Measurements from ENCODE around the gene TMED8.
A peak's percentile ranks its signal among the peaks of the same experiment; 100 is the strongest.
"Not testable (repeated sequence)": the region's sequence is repeated elsewhere in the genome, so short reads cannot be mapped to it uniquely, and the experiment has no call there.

Gene TMED8

DNA sequence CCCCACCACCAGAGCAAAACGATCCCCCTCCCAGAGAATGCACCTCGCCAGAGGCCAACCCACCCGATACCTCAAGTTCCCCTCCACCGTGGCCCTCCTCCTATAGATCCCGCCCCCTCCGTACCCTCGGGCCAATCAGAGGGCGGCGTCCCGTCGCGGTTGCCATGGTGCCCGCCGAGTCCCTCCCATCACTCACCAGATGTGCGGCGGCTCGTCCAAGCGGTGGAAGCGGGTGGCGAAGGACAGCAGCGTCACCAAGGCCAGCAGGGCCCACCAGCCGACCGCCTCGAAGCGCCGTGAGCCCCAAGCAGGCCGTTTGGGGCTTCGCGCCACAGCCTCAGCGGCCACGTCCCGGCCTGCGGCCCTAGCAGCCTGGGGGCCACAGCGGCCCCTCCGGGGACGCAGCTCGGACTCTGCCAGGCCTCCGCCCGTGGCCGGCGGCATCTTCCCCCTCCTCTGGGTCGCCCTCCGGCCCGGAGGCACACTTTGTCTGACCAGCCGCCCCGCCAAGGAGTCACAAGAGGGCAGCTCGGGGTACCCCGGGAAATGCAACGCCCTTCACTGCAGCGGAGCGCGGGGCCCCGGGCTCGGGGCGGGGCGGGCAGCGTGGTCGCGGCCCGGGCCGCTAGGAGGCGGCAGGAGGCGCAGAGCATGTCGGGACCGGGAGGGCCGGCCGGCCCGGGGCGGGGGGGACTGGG is 56.5 kb downstream of the TMED8 start, which contains the start of gene POMT2:
Gene POMT2, minus strand, starts transcription at position 646 of the 698 bp plus-strand sequence. Its CDS starts 202 bp downstream, at position 444.
- DNase-seq = peak; percentile 88

DNA sequence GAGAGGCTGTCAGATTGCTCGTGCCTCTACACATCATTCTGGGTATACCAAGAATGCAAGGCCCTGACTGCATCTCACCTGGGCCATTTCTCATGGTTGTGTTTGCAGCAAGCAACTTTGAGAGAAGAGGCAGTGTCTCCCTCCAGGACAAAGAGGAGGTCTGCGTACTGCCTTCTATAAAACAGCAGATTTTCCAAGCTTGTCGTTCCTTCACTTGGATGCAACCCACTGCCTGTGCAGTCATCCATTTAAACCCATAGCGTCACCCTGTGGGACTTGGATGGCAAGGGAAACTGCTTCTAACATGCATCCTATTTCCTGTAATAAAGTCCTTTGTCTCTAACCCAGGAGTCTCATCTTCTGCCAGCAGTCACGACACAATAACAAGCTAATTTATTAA is 57.5 kb downstream of the TMED8 start:
- no peak for DNase-seq

DNA sequence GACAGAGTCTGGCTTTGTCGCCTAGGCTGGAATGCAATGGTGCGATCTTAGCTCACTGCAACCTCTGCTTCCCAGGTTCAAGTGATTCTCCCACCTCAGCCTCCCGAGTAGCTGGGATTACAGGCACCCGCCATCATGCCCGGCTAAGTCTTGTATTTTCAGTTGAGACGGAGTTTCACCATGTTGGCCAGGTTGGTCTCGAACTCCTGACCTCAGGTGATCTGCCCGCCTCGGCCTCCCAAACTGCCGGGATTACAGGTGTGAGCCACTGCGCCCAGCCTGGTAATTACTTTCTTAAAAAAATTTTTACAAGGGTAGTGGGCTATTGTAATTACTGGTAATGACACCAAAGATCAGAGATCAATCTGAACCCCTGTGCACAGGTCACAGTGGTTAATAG is 58.1 kb downstream of the TMED8 start:
- not testable (repeated sequence) for DNase-seq

DNA sequence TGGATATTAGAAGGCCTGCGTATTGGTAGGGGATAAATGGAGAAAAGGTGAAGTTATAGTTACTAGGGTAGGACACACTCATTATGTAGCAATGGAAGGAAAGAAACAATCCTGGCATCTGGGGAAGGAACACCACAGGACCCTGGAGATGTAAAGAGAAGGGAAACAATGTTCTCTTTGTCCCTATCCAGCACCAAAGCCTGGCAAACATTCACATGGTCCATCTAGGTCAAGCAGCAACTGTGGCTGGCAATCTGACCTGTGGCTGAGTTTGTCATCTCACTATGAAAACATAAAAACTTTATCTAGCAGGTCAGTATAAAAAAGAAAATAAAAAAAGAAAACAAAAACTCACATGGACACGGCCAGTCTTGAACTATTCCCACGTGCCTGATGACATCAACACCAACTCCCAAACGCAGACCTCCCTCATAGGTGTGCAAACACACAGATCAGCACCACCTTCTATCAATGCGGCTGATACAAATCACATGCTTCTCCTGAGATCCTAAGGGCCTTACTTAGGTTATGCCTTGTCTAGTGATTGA is 58.8 kb downstream of the TMED8 start:
- no peak for DNase-seq

DNA sequence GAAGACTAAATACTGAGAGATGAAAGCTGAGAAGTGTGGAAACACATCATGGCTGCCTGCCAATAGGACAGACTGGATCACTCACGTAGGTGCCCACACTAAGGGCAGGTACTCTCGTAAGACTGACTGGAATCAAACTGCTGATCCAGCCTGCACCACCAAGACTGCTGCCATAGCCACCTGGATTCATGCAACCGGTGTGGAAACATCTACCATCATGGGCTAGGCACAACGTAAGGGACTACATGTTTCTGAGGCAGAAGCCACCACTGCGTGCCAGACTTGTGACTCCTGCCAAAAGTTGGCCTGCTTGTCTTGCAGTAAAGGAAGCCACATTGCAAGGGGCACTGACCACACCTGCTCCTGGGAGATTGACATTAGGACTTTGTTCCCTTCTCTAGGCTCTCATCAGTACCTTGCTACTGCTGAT is 60.0 kb downstream of the TMED8 start:
- DNase-seq = no peak

DNA sequence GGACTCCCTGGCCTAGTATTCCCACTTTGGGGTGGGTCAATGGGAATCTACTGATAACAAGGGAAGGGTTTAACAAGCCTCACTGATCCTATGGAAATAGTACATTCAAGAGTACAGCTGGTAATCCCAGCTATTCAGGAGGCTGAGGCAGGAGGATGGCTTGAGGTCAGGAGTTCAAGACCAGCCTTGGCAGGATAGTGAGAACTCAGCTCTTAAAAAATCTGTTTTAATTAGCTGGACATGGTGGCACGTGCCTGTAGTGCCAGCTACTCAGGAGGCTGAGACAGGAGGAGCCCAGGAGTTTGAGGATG is 60.7 kb downstream of the TMED8 start:
- DNase-seq = no peak

DNA sequence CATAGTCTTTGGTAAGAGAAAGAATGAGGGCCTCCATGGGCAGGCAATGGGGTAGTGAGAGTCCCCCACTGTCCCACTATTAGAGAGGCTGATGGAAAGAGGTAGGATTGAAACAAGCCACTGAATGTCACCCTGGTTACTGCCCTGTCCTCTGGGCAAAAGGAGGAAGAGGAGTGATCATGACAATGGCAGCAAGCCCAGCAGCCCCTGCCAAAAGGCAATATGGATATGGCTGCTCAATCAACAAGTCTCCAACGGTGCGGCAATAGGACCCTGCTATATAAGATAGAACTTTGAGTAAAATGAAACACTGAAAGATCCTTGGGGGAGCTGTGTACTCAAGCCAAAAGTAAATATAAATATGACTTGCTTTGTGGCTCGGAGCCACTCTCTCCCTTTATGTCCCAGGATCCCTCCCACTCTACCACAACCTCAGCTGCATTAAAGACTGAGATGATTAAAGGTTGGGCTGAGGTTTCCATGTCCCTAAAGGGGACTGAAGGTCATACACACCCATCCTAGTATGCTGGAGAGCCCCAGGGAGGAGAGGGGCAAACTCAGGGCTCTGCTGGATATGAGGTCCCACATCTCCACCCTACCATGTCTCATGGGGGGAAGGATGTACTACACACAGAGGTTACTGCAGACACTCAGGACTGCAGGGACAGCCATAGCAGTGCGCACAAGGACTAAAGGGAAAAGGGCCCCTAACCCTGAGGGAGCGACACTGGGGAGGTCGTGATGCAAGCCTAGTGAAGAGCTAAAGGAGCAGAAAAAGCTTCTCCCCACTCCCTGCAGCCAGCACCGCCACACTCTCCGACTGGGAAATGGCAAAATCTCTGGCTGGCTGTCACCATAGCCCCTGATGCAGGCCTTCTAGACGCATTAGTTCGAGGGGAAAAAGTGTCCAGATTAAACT is 62.1 kb downstream of the TMED8 start:
- DNase-seq = no peak

DNA sequence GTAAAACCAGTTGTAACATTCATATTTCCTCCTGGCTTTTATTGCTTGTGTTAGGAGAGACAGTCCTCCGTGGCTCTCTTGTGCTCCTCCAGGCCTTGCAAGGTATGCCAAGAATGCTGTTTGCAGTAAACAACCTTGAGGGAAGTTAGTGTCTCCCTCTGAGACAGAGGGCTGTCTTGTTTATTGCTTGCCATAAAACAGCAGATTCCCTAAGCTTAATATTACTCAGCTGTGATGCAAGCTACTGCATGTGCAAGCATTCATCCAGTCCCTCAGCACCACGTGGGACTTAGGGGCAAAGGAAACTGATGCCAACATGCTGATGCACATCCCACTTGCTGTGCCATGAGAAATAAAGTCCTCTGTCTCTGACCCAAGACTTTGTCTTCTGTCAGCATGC is 62.9 kb downstream of the TMED8 start:
- peak; percentile 50 for DNase-seq

DNA sequence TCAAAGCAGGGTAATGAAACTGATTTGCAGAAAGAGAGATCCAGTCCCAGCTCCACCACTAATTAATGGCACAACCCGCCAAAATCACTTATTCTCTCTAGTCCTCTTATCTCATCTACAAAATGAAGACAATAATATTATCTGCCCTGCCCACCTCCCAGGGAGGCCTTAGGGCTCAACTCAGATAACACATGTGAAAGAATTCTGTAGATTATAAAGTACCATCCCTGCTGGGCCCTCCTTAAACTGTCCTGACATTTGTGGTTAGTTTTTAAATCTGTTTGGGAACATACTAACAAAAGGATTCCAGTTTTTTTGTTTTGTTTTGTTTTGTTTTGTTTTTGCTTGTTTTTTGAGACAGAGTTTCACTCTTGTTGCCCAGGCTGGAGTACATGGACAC is 63.5 kb downstream of the TMED8 start:
- DNase-seq = no peak

DNA sequence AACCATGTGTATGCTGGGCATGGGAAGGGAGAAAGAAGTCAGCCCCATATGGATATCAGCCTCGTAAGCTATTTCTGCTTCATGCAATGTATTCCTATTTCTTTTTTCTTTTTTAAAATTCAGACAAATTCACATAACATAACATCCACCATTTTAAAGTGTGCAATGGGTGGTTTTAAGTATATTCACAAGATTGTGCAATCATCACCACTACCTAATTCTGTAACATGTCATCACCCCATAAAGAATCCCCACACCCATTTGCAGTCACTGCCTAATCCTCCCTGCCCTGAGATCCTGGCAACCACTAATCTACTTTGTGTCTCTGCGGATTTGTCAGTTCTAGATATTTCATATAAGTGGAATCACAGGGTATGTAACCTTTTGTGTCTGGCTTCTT is 65.7 kb downstream of the TMED8 start:
- DNase-seq = peak; percentile 45

DNA sequence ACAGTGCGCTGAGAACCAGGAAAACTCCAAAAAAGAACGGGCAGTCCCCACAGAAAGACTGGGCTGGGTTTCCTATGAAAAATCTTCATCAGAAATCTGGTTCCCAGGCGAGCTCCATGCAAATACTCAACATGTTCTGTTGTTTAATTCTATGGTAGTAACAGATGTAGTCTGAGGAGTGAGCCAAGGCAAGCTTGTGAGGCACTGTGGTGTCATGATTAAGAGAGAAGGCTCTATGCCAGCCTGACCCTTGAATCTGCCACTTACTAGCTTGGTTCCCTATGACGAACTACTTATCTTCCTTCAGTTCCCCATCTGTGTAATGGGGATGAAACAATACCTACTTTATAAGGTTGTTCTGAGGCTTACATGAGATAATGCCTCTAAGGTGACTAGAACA is 66.9 kb downstream of the TMED8 start:
- DNase-seq = no peak

DNA sequence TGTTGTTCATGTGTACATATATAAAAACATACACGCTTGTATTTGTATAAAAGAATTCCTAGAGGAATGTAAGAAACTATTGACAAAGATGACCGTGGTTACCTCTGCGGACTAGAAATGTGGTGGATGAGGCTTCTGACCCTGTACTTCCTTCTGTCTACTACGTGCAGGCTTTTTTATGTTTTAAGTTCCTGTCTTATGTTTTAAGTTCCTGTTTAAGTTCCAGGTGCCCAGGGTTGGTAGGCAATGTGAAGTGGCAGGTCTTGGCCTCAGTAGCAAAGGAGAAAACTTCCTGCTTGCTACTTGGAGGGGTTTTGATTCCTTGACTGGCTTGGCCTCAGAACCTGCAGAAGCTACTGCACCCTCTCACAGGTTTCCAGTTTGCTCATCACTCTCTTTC is 67.8 kb downstream of the TMED8 start:
- DNase-seq = no peak

DNA sequence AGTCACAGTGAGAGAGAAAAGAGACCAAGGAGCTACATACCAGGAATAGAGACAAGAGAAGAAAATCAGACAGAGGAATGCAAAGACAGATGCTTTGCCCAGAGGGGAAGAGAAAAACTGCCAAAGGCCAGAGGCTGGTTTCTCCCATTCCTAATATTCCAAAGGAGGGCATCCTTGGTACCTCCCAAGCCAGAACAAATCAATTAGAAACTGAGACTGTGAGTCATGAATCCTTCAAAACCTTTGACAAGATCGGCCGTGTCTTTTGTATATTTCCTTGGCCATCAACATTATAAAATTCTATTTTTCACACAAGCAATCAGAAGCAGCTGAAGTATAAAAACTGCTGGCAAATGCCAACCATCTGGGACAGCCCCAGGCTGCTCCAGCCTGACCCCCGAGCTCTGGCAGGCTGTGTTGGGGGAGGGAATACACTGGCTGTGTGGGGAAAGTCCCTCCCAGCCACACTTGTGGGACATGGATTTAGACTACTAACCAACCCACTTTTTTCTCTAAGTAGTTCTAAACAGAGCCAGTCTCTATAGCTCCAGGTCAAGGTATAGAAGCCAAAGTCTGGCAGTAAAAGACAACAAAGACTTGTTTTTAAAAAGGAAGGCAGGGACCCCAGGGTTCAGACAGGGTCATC is 69.9 kb downstream of the TMED8 start:
- DNase-seq = peak; percentile 8

DNA sequence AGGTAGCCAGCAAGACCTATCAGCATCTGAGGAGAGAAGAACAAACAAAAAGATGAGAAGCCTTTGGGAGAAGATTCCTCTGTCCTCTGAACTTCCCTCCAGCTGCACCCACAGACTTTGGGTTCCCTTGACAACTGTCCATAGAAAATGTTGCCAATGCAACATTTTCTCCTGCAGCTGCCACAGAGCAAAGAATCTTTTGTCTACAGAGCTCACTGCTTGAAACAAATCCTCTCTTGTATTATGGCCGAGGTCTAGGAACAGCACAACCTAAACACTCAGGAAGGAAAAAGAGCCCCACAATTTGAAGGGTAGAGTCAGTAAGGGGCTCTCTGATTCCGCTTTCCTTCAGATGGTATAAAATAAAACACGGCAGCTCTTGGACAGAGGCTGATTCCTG is 70.5 kb downstream of the TMED8 start:
- no peak for DNase-seq

DNA sequence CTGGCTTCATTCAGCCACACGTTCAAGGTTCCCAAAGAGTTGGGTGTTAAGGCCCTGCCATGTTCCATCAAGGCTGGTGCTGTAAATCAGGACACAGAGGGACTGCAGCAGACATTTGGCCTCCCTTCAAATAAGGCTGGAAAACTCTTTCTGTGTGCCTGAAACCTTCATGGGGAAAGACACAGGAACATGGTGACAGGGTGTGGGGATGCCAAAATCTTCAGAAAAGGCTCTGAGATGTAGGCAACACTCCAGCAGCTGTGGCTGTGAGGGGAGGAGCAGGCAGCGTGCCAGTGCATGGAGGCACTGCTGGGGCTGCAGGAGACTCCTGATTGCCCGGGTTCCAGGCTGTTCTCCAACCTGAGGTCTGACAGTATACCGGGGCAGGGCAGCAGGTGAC is 71.2 kb downstream of the TMED8 start:
- no peak for DNase-seq

DNA sequence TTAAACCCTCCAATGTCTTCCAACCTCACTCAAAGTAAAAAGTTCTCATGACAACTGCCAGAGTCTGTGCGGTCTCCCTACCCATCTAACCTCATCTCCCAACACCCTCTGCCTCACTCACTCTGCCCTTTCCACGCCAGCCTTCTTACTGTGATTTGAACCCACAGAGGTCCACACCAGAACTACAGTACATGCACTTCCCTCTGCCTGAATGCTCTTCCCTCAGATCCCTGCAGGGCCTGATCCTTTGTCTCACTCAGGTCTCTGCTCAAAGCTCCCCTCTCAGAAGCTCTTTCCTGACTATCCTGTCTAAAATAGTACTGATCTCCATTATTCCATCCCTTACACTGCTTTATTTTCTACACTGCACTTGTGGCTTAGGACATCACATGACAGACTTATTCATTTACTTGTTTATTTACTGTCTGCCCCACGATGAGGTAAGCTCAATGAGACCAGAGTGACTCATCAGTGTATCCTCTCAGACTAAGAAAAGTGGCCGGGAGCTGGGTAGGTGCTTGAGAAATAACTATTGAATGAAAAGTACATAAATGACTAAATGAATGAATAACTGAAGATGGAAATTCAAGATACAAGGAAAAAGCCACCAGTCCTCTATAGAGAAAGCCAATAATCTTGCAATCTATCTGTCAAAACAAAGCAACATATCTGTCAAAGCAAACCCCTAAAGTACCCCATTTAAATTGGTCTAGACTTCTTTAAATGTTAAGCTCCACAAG is 73.3 kb downstream of the TMED8 start:
- DNase-seq = peak; percentile 91

DNA sequence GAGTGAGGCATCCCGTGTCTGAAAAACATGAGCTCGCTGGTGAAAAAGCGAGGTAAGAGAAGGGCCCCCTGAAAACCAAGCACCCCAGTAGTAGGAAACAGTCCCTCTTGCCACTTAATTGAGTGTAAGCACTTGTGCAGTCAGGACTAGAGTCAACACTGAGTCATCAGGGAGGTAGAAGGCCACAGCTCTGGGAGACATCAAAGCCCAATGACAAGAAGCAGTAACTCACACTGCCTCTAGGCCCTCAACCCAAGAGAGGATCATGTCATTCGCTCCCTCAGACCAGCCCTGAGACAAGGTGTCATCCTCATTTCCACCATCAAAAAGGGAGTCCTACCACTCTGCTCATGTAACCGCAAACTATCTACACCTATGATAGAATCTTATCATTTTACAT is 74.0 kb downstream of the TMED8 start:
- DNase-seq = peak; percentile 59

DNA sequence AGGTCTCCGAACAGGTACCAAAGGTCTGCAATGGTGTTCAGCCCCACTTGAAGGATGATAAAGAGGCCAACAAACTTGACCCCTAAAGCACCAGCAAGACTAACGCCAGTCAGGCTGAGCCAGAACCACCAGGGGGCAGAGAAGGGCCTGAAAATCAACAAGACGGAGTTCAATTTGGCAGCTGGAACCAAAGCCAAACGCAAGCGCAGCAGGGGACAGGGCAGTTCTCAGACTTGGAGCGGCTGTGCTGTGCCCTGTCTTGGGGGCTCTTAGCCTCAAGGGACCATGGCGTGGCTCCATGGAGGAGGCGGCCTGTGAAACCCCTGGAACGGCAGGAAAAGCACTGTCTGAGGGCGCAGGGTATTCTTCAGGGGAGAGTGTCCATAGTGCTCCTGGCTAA is 75.8 kb downstream of the TMED8 start:
- peak; percentile 69 for DNase-seq

DNA sequence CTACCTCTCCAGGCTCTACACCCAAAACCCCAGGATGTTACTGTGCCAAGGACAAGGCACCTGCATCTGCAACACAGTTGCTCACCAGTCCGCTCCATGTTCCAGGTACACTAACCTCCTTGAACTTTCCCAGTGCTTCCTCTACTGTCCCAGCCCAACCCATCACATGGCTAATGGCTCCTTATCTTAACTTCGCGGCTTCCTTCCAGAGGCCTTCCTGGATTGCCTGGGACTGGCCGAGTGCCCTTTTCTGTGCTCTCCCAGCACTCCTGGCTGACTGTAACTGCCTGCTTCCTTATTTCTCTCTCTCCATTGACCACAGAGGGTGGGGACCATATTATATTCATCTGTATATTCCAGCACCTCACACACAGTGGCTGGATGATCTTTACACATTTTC is 77.1 kb downstream of the TMED8 start:
- DNase-seq = no peak

DNA sequence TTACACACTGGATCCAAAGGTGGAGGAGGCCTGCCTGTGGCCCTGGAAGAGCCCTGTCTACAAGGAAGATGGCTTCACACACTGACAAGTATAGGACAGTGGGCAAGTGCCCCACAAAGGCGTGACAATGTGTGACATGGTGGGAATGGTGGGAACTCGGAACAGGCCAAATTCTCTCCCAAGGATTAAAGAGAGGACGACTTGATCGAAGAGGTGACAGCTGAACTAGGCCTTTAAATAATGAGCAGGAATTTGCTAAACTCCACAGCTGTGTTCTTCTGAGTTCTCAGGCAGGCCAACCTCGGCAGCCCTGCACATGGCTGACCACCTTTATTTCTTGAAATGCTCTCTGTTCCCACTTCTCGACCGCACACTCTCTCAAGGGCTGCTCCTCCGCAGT is 80.0 kb downstream of the TMED8 start:
- DNase-seq = no peak

DNA sequence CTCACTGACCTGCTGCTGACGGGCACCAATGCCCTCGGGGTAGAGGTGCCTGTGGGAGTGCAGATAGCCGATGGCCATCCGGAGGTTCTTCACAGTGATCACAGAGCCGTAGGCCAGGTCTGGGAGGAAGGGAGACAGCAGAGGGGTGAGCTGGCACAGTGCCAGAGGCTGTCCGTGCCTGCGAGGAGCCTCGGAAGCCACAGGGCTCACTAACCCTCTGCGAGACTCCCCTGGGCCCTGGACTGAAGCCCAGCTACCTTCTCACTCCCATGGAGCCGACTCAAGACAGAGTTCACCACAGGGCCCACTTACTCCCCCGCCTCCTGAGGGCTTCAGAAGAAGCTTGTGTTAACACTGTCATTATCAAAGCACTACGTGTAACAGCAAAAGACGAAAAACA is 80.7 kb downstream of the TMED8 start:
- DNase-seq = no peak

DNA sequence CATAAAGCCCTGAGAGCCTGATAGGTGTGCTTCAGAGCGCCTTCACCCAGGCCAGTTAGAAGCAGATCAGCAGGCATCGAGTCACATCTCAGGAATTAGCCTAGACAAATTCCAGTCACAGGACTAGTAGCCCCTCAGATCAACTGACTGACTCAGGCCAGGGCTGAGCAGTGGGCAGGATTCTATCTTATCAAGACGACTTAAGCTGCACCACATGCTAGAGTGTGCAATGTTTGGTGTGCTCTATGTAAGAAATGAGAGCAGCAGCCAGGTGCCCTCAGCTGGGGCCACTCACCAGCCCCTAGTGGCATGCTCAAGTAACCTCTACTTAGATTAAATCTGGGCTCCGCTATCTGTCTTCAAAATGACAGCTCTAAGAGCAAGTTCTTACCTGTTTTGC is 86.2 kb downstream of the TMED8 start:
- DNase-seq = peak; percentile 35

DNA sequence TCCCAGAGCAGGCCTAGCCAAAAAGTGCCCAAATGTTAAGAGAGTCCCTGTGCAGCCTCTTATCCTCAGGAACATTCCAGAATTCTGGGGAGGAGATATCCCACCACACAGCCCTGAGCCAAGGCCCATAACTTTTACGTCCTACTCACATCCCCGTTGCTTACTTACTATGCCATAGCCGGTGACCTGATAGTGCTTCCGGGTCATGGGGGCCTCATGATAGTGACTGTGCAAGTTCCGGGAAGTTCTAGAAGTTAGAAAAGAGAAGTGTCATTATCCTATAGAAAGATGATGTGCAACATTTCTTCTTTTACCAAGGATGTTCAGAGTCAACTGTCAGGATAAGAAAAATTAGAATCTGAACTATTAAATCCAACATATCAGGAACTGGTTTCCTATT is 90.3 kb downstream of the TMED8 start:
- no peak for DNase-seq

Data from fibroblast of skin of right biceps (primary cell).